Nephron (organoid): ENCODE measurements around the gene ANGPT4.

ENCODE experiments used
- H3K27ac Mint-ChIP-seq, 3 experiments: 2 replicates each; pipeline ENCODE4 v1.8.0; 2020; ENCODE audit warnings: mixed read lengths in 3 of 3, mild to moderate bottlenecking in 2 of 3, moderate library complexity in 1 of 3
- H3K27me3 Mint-ChIP-seq: 2 replicates; pipeline ENCODE4 v1.8.0; 2021; ENCODE audit warnings: low read depth, mild to moderate bottlenecking, moderate library complexity, mixed read lengths
- H3K36me3 Mint-ChIP-seq: 2 replicates; pipeline ENCODE4 v1.8.0; 2020; ENCODE audit warnings: low read depth, mixed read lengths
- H3K4me1 Mint-ChIP-seq: 2 replicates; pipeline ENCODE4 v1.8.0; 2020; ENCODE audit warnings: mixed read lengths
- H3K4me3 Mint-ChIP-seq, 3 experiments: 2 replicates each; pipeline ENCODE4 v1.8.0; 2020; ENCODE audit warnings: mild to moderate bottlenecking in 3 of 3, mixed read lengths in 3 of 3, moderate library complexity in 2 of 3
- H3K9me3 Mint-ChIP-seq: 2 replicates; pipeline ENCODE4 v1.8.0; 2020; ENCODE audit warnings: mixed read lengths
- TF ChIP-seq, protein P1 (sequence below), 3 experiments: fragments of 200-600 bp; sonication (generic); IDR thresholded peaks; one replicate each; pipeline ENCODE4 v1.5.0; 2021; ENCODE audit warnings: antibody characterized with exemption in 3 of 3; ENCODE audit not compliant: unreplicated experiment in 3 of 3

ANGPT4 gene

DNA sequence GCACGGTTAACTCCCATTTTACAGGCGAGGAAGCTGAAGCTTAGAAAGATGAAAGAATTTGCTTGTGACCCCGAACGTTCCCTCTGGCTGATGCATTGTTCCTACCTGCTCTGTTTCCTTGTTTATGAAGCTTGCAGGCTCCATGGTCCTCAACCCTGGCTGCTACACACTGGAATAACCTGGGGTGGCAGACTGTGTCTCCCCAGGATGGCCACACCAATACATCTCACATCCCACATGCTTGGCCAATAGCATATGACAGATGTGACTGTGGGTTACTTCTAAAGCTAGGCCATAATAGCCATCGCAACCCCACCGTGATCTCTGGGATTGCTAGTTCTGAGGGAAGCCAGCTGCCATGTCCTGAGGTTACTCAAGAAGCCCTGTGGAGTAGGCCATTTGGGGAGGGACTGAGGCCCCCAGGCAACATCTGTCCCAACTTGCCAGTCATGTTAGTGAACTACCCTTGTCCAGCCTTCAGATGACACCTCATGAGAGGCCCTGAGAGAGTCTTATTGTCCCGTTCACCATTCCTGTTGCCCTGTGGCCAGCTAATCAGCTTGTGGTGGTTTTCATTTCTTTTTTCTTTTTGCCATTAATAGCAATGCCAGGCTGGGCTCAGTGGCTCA is 89.3 kb downstream of the ANGPT4 start:
- Mint-ChIP-seq H3K36me3 (no peaks in the 10 kb centered on the region), H3K4me1 (peaks cover 14% of the 10 kb centered on the region), H3K27ac (no peak overlapping the region), H3K4me3 (no peak overlapping the region), H3K27me3 (peaks cover 4% of the 10 kb centered on the region), H3K9me3 (no peaks in the 10 kb centered on the region)
- TF ChIP-seq, protein P1, sequence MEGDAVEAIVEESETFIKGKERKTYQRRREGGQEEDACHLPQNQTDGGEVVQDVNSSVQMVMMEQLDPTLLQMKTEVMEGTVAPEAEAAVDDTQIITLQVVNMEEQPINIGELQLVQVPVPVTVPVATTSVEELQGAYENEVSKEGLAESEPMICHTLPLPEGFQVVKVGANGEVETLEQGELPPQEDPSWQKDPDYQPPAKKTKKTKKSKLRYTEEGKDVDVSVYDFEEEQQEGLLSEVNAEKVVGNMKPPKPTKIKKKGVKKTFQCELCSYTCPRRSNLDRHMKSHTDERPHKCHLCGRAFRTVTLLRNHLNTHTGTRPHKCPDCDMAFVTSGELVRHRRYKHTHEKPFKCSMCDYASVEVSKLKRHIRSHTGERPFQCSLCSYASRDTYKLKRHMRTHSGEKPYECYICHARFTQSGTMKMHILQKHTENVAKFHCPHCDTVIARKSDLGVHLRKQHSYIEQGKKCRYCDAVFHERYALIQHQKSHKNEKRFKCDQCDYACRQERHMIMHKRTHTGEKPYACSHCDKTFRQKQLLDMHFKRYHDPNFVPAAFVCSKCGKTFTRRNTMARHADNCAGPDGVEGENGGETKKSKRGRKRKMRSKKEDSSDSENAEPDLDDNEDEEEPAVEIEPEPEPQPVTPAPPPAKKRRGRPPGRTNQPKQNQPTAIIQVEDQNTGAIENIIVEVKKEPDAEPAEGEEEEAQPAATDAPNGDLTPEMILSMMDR (IDR thresholded peaks at IDR 0.05; ENCODE audit: unreplicated experiment in 3 of 3): no peak

- Mint-ChIP-seq H3K4me3 (no peak overlapping the region), H3K27me3 (peaks cover 7% of the 10 kb centered on the region), H3K4me1 (peaks cover 22% of the 10 kb centered on the region), H3K36me3 (no peaks in the 10 kb centered on the region), H3K27ac (no peak overlapping the region), H3K9me3 (no peaks in the 10 kb centered on the region)
- TF ChIP-seq, protein P1 (IDR thresholded peaks at IDR 0.05; ENCODE audit: unreplicated experiment in 3 of 3): no peak
These were observed 90.3 kb downstream of the ANGPT4 start for GRCh38 chr20:825710-826421.

DNA sequence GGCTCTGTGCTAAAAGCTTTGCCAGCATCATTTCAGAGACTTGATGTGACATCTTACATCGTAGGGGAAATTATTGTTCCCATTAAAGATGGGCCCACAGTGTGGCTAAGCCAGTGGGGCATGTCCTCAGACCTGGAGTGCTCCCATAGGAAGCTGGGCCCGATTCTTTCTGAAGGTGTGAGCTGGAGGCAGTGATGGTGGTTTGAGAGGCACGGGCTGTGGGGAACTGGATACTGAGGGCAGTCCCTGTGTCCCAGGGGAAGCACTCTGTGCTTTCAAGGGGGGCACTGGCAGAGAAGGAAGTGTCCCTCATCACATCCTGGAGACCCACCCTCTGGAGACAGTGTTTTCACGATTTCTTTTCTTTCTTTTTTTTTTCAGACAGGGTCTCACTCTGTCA is 91.2 kb downstream of the ANGPT4 start:
- peaks cover 28% of the 10 kb centered on the region for H3K4me1 Mint-ChIP-seq
- peaks cover 9% of the 10 kb centered on the region for H3K27me3 Mint-ChIP-seq
- TF ChIP-seq, protein P1 (IDR thresholded peaks at IDR 0.05; ENCODE audit: unreplicated experiment in 3 of 3): no peak
- no peak overlapping the region for H3K4me3 Mint-ChIP-seq
- no peaks in the 10 kb centered on the region for H3K36me3 Mint-ChIP-seq
- H3K27ac Mint-ChIP-seq: no peak overlapping the region
- no peaks in the 10 kb centered on the region for H3K9me3 Mint-ChIP-seq

- H3K4me1 Mint-ChIP-seq: peaks cover 30% of the 10 kb centered on the region
- TF ChIP-seq, protein P1 (IDR thresholded peaks at IDR 0.05; ENCODE audit: unreplicated experiment in 3 of 3): no peak
- no peak overlapping the region for H3K27ac Mint-ChIP-seq
- H3K36me3 Mint-ChIP-seq: no peaks in the 10 kb centered on the region
- peaks cover 10% of the 10 kb centered on the region for H3K27me3 Mint-ChIP-seq
- no peaks in the 10 kb centered on the region for H3K9me3 Mint-ChIP-seq
- H3K4me3 Mint-ChIP-seq: no peak overlapping the region
These were observed 91.6 kb downstream of the ANGPT4 start for GRCh38 chr20:824490-824889.

DNA sequence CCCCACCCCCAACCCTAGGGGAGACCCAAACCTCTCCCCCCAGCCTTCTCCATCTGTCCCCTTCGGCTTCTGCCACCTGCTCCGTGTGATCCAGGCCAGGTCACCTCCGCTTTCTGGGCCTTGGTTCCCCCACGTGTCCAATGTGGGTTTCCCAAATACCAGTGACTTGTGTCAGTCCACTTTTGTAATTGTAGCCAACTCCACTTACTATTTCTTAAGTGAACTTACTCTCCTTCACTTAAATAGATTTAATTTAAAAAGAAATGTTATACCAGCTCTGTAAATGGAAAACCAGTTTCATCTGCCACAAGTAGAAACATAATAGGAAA is 92.6 kb downstream of the ANGPT4 start:
- H3K27ac Mint-ChIP-seq: no peak overlapping the region
- H3K27me3 Mint-ChIP-seq: peaks cover 10% of the 10 kb centered on the region
- peaks cover 30% of the 10 kb centered on the region for H3K4me1 Mint-ChIP-seq
- TF ChIP-seq, protein P1 (IDR thresholded peaks at IDR 0.05; ENCODE audit: unreplicated experiment in 3 of 3): no peak
- H3K36me3 Mint-ChIP-seq: no peaks in the 10 kb centered on the region
- H3K9me3 Mint-ChIP-seq: no peaks in the 10 kb centered on the region
- H3K4me3 Mint-ChIP-seq: no peak overlapping the region
